ENCODE data around the gene FHOD3. TPM values are rescaled to one million over a fixed set of nuclear protein-coding genes. Genes with fewer than 3 reads are reported as not detected.

FHOD3 gene
- total and polyA plus RNA-seq, 7 experiments from 2014 or later, result not detected

GRCh38 chr18:36415625-36416024, 118.1 kb downstream of the FHOD3 start:
- Histone ChIP-seq H3K9me3 (ENCODE audit: control insufficient read depth in 2 of 3, low read length in 3 of 3) (no peaks in the 10 kb centered on the region), H3K36me3 (ENCODE audit: control insufficient read depth in 2 of 3, insufficient read depth in 3 of 3, low read length in 3 of 3) (no peaks in the 10 kb centered on the region), H3K4me1 (ENCODE audit: control insufficient read depth in 2 of 2, insufficient read depth in 2 of 2, low read length in 2 of 2) (no peaks in the 10 kb centered on the region), H3K27me3 (ENCODE audit: control insufficient read depth in 2 of 2, insufficient read depth in 2 of 2, low read length in 2 of 2) (no peaks in the 10 kb centered on the region), H3K27ac (ENCODE audit: low read depth, low read length) (no peak overlapping the region), H3K4me3 (ENCODE audit: low read length) (no peak overlapping the region)
- peaks cover 3 to 25% (median 15%) of the 10 kb centered on the region in 5 donors for H3K27me3 Mint-ChIP-seq
- H3K4me3 Mint-ChIP-seq, result no peak overlapping the region
- intact Hi-C loops (cut with micrococcal nuclease), result no loop called here
- ChIA-PET POLR2A (no interaction called here), CTCF (no interaction called here)
- no peak for DNase-seq
- no peaks in the 10 kb centered on the region for H3K9me3 Mint-ChIP-seq
- no peaks in the 10 kb centered on the region for H3K36me3 Mint-ChIP-seq
- H3K27ac Mint-ChIP-seq, result no peak overlapping the region
- no peak for ATAC-seq
- H3K4me1 Mint-ChIP-seq, result peaks cover 0 to 1% (median 0%) of the 10 kb centered on the region in 7 donors

- H3K9me3 ChIP-seq (ENCODE audit: control insufficient read depth in 2 of 3, low read length in 3 of 3), result no peaks in the 10 kb centered on the region
- no peak overlapping the region for H3K27ac Mint-ChIP-seq
- no peaks in the 10 kb centered on the region for H3K4me1 ChIP-seq (ENCODE audit: control insufficient read depth in 2 of 2, insufficient read depth in 2 of 2, low read length in 2 of 2)
- no peak overlapping the region for H3K4me3 ChIP-seq (ENCODE audit: low read length)
- no peaks in the 10 kb centered on the region for H3K9me3 Mint-ChIP-seq
- ChIA-PET CTCF (no interaction called here), POLR2A (no interaction called here)
- intact Hi-C loops (cut with micrococcal nuclease), result no loop called here
- H3K4me3 Mint-ChIP-seq, result no peak overlapping the region
- no peaks in the 10 kb centered on the region for H3K36me3 Mint-ChIP-seq
- no peak overlapping the region for H3K27ac ChIP-seq (ENCODE audit: low read depth, low read length)
- ATAC-seq, result no peak
- peaks cover 1 to 34% (median 15%) of the 10 kb centered on the region in 5 donors for H3K27me3 Mint-ChIP-seq
- no peaks in the 10 kb centered on the region for H3K27me3 ChIP-seq (ENCODE audit: control insufficient read depth in 2 of 2, insufficient read depth in 2 of 2, low read length in 2 of 2)
- no peak for DNase-seq
- H3K36me3 ChIP-seq (ENCODE audit: control insufficient read depth in 2 of 3, insufficient read depth in 3 of 3, low read length in 3 of 3), result no peaks in the 10 kb centered on the region
- H3K4me1 Mint-ChIP-seq, result no peaks in the 10 kb centered on the region
Observed at GRCh38 chr18:36419188-36419899, 121.8 kb downstream of the FHOD3 start.

- no peak overlapping the region for H3K4me3 Mint-ChIP-seq
- CTCF ChIA-PET, result no interaction called here
- ATAC-seq, result no peak
- H3K4me1 Mint-ChIP-seq, result no peaks in the 10 kb centered on the region
- Histone ChIP-seq H3K27ac (ENCODE audit: low read depth, low read length) (no peak overlapping the region), H3K4me1 (ENCODE audit: control insufficient read depth in 2 of 2, insufficient read depth in 2 of 2, low read length in 2 of 2) (no peaks in the 10 kb centered on the region), H3K9me3 (ENCODE audit: control insufficient read depth in 2 of 3, low read length in 3 of 3) (no peaks in the 10 kb centered on the region), H3K4me3 (ENCODE audit: low read length) (no peak overlapping the region), H3K36me3 (ENCODE audit: control insufficient read depth in 2 of 3, insufficient read depth in 3 of 3, low read length in 3 of 3) (no peaks in the 10 kb centered on the region), H3K27me3 (ENCODE audit: control insufficient read depth in 2 of 2, insufficient read depth in 2 of 2, low read length in 2 of 2) (no peaks in the 10 kb centered on the region)
- no peak overlapping the region for H3K27ac Mint-ChIP-seq
- POLR2A ChIA-PET, result no interaction called here
- H3K36me3 Mint-ChIP-seq, result no peaks in the 10 kb centered on the region
- H3K9me3 Mint-ChIP-seq, result no peaks in the 10 kb centered on the region
- H3K27me3 Mint-ChIP-seq, result peaks cover 2 to 35% (median 15%) of the 10 kb centered on the region in 5 donors
- intact Hi-C loops (cut with micrococcal nuclease), result no loop called here
- DNase-seq, result no peak
Observed at GRCh38 chr18:36419900-36420531, 122.5 kb downstream of the FHOD3 start.

DNA sequence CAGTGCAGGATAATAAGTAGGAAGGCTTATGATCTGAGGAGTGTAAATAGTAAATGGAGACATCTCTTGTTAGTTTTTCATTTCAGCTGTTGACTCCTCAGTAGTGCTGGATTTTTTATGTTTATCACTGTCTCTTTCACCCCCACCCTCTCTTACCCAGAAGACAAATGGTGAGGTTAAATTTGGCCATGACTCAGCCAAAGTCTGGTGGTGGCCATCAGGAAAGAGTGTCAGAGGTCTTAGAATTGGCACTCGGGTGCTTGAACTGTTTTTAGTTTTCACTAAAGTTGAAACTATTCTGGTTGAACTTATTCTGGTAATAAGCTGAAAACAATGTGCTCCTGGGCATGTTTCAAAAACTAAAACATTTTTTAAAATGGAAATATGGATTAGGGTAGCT, 123.3 kb downstream of the FHOD3 start:
- Histone ChIP-seq H3K4me1 (ENCODE audit: control insufficient read depth in 2 of 2, insufficient read depth in 2 of 2, low read length in 2 of 2) (no peaks in the 10 kb centered on the region), H3K27ac (ENCODE audit: low read depth, low read length) (no peak overlapping the region), H3K27me3 (ENCODE audit: control insufficient read depth in 2 of 2, insufficient read depth in 2 of 2, low read length in 2 of 2) (no peaks in the 10 kb centered on the region), H3K4me3 (ENCODE audit: low read length) (no peak overlapping the region), H3K9me3 (ENCODE audit: control insufficient read depth in 2 of 3, low read length in 3 of 3) (no peaks in the 10 kb centered on the region), H3K36me3 (ENCODE audit: control insufficient read depth in 2 of 3, insufficient read depth in 3 of 3, low read length in 3 of 3) (no peaks in the 10 kb centered on the region)
- CTCF ChIA-PET, result no interaction called here
- no peak for ATAC-seq
- DNase-seq, result no peak
- Mint-ChIP-seq H3K36me3 (no peaks in the 10 kb centered on the region), H3K4me3 (no peak overlapping the region), H3K9me3 (no peaks in the 10 kb centered on the region), H3K27me3 (peaks cover 2 to 35% (median 15%) of the 10 kb centered on the region in 5 donors), H3K27ac (no peak overlapping the region), H3K4me1 (no peaks in the 10 kb centered on the region)
- intact Hi-C loops (cut with micrococcal nuclease), result no loop called here
- POLR2A ChIA-PET, result no interaction called here

DNA sequence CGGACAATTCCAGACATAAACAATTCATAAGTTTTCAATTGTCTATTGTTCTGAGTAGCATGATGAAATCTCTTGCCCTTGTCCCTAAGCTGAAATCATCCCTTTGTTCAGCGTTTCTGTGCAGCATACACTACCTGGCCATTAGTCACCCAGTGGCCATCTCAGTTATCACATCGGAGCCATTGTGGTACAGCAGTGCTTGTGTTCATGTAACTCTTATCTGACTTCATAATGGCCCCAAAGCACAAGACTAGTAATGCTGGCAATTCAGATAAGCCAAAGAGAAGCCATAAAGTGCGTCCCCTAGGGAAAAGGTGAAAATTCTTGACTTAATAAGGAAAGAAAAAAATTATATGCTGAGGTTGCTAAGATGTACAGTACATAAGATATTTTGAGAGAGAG, 127.2 kb downstream of the FHOD3 start:
- intact Hi-C loops (cut with micrococcal nuclease), result no loop called here
- Histone ChIP-seq H3K36me3 (ENCODE audit: control insufficient read depth in 2 of 3, insufficient read depth in 3 of 3, low read length in 3 of 3) (no peaks in the 10 kb centered on the region), H3K4me3 (ENCODE audit: low read length) (no peak overlapping the region), H3K4me1 (ENCODE audit: control insufficient read depth in 2 of 2, insufficient read depth in 2 of 2, low read length in 2 of 2) (no peaks in the 10 kb centered on the region), H3K9me3 (ENCODE audit: control insufficient read depth in 2 of 3, low read length in 3 of 3) (no peaks in the 10 kb centered on the region), H3K27ac (ENCODE audit: low read depth, low read length) (no peak overlapping the region), H3K27me3 (ENCODE audit: control insufficient read depth in 2 of 2, insufficient read depth in 2 of 2, low read length in 2 of 2) (no peaks in the 10 kb centered on the region)
- peaks cover 0 to 1% (median 0%) of the 10 kb centered on the region in 11 donors for H3K9me3 Mint-ChIP-seq
- CTCF ChIA-PET, result no interaction called here
- H3K4me1 Mint-ChIP-seq, result no peaks in the 10 kb centered on the region
- ATAC-seq, result no peak
- peaks cover 2 to 33% (median 12%) of the 10 kb centered on the region in 5 donors for H3K27me3 Mint-ChIP-seq
- no peak overlapping the region for H3K27ac Mint-ChIP-seq
- no peak overlapping the region for H3K4me3 Mint-ChIP-seq
- no peaks in the 10 kb centered on the region for H3K36me3 Mint-ChIP-seq
- POLR2A ChIA-PET, result no interaction called here
- DNase-seq, result no peak

GRCh38 chr18:36427369-36427768, 129.9 kb downstream of the FHOD3 start:
- POLR2A ChIA-PET, result no interaction called here
- ATAC-seq, result no peak
- CTCF ChIA-PET, result no interaction called here
- H3K27ac Mint-ChIP-seq, result no peak overlapping the region
- Histone ChIP-seq H3K27me3 (ENCODE audit: control insufficient read depth in 2 of 2, insufficient read depth in 2 of 2, low read length in 2 of 2) (no peaks in the 10 kb centered on the region), H3K4me1 (ENCODE audit: control insufficient read depth in 2 of 2, insufficient read depth in 2 of 2, low read length in 2 of 2) (no peaks in the 10 kb centered on the region), H3K9me3 (ENCODE audit: control insufficient read depth in 2 of 3, low read length in 3 of 3) (no peaks in the 10 kb centered on the region), H3K4me3 (ENCODE audit: low read length) (no peak overlapping the region), H3K36me3 (ENCODE audit: control insufficient read depth in 2 of 3, insufficient read depth in 3 of 3, low read length in 3 of 3) (no peaks in the 10 kb centered on the region), H3K27ac (ENCODE audit: low read depth, low read length) (no peak overlapping the region)
- intact Hi-C loops (cut with micrococcal nuclease), result no loop called here
- peaks cover 2 to 30% (median 12%) of the 10 kb centered on the region in 5 donors for H3K27me3 Mint-ChIP-seq
- no peaks in the 10 kb centered on the region for H3K36me3 Mint-ChIP-seq
- no peaks in the 10 kb centered on the region for H3K4me1 Mint-ChIP-seq
- no peak overlapping the region for H3K4me3 Mint-ChIP-seq
- DNase-seq, result no peak
- peaks cover 0 to 1% (median 0%) of the 10 kb centered on the region in 11 donors for H3K9me3 Mint-ChIP-seq

DNA sequence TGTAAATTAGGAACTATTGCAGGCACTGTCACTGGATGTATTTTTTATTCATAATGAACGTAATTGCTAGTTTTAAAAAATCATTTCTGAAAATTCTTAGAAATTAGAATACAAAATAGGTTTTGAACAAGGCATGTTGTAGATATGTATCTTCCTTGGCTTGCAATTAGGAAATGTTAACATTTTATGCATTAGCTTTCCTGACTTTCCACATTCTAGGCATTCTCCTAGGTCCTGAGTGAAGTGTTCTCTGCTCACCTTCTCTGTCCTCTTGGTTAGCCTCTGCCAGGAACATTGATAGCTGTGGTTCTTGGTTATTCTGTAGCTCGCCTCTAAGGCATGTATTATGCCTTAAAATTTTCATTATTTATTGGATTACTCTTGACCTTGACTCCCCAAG, 130.3 kb downstream of the FHOD3 start:
- POLR2A ChIA-PET, result no interaction called here
- no peak for ATAC-seq

More for the DNA sequence above, 130.3 kb downstream of the FHOD3 start:
- no peak overlapping the region for H3K27ac Mint-ChIP-seq
- Histone ChIP-seq H3K27ac (ENCODE audit: low read depth, low read length) (no peak overlapping the region), H3K4me3 (ENCODE audit: low read length) (no peak overlapping the region), H3K36me3 (ENCODE audit: control insufficient read depth in 2 of 3, insufficient read depth in 3 of 3, low read length in 3 of 3) (no peaks in the 10 kb centered on the region), H3K4me1 (ENCODE audit: control insufficient read depth in 2 of 2, insufficient read depth in 2 of 2, low read length in 2 of 2) (no peaks in the 10 kb centered on the region), H3K27me3 (ENCODE audit: control insufficient read depth in 2 of 2, insufficient read depth in 2 of 2, low read length in 2 of 2) (no peaks in the 10 kb centered on the region), H3K9me3 (ENCODE audit: control insufficient read depth in 2 of 3, low read length in 3 of 3) (no peaks in the 10 kb centered on the region)
- intact Hi-C loops (cut with micrococcal nuclease), result no loop called here
- no peaks in the 10 kb centered on the region for H3K4me1 Mint-ChIP-seq
- no peaks in the 10 kb centered on the region for H3K36me3 Mint-ChIP-seq
- H3K9me3 Mint-ChIP-seq, result peaks cover 0 to 1% (median 0%) of the 10 kb centered on the region in 11 donors
- no peak overlapping the region for H3K4me3 Mint-ChIP-seq
- no peak for DNase-seq
- CTCF ChIA-PET, result no interaction called here
- peaks cover 2 to 28% (median 12%) of the 10 kb centered on the region in 5 donors for H3K27me3 Mint-ChIP-seq

Data from naive thymus-derived CD4-positive, alpha-beta T cell (primary cell).